ENCODE data around the gene OVOL2.
"Not testable (repeated sequence)": the region's sequence is repeated elsewhere in the genome, so short reads cannot be mapped to it uniquely, and the experiment has no call there.

The OVOL2 gene

GRCh38 chr20:18057101-18057993 is at the start of gene OVOL2:
OVOL2 (minus strand) TSS chr20:18057916; CDS start chr20:18057634, 282 bp downstream.
- DNase-seq, result no peak

- no peak for DNase-seq
These were observed 45.8 kb upstream of the OVOL2 start for GRCh38 chr20:18103497-18103896.

- no peak for DNase-seq
These were observed 43.6 kb upstream of the OVOL2 start for GRCh38 chr20:18101125-18101810.

DNA sequence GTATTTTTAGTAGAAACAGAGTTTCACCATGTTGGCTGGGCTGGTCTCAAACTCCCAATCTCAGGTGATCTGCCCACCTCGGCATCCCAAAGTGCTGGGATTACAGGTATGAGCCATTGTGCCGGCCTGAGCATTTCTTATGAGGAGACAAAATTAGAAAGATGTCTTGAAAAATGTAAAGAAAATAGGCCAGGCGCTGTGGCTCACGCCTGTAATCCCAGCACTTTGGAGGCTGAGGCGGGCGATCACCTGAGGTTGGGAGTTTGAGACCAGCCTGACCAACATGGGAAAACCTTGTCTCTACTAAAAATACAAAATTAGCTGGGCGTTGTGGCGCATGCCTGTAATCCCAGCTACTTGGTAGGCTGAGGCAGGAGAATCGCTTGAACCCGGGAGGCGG is 42.9 kb upstream of the OVOL2 start:
- not testable (repeated sequence) for DNase-seq

- DNase-seq, result no peak
These were observed 36.5 kb upstream of the OVOL2 start for GRCh38 chr20:18094191-18094590.

- no peak for DNase-seq
These were observed 35.7 kb upstream of the OVOL2 start for GRCh38 chr20:18093388-18093787.

DNA sequence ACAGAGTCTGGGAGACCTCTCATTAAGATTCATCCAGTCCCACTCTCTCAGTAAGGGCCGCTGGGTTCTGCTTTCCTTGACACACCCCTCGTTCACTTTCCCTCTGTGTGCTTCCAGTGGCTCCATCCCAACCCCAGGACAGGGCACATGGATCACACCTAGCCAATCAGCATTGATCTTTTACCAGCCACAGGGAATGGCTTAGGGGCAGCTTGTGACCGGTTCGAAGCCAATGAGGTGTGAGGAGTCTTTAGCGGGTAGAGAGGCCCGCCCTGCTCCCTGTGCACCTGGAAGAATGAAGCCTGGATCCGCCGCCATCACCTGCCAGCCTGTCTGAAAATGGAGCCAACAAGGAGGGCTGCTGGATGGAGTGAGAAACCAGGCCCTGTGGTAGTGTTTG is 35.2 kb upstream of the OVOL2 start:
- DNase-seq, result no peak

DNA sequence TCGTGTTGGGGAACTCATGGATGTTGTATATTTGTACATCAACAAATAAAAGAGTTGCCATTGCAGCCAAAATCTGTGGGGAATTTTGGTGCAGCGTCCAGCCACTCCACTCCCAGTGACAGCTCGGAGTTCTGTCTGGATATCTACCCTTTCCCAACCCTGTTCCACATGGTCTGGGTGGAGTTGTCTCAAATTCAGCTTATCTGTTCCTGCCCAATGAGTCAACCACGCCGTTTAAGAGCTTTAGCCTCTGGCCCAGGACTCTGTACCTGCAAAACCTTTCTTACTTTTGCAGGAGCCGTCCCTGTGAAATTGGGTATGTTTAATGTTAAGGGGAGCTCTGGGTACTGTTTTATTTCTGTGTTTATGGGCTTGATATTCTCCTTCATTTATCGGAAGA is 33.9 kb upstream of the OVOL2 start:
- no peak for DNase-seq

- no peak for DNase-seq
These were observed 32.8 kb upstream of the OVOL2 start for GRCh38 chr20:18090477-18090876.

DNA sequence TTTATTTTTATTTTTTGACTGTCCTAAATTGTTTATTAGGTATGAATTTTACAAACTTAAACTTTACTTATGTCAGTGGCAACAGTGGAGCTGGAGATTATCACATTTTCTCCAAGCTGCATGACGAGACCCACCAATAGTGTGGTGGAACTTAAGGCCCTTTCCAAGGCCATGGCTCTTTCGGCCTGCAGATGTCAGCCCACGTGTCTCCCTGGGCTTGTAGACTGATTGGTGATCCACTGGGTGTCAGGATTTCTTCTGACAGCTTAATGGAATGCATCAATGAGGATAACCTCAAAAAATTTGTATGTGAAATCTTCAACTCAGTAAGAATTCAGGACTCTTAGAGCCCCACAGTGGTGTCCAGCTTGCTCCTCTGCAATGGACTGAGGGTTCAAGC is 32.3 kb upstream of the OVOL2 start:
- DNase-seq, result no peak

GRCh38 chr20:18088841-18089240 is 31.1 kb upstream of the OVOL2 start:
- not testable (repeated sequence) for DNase-seq

DNA sequence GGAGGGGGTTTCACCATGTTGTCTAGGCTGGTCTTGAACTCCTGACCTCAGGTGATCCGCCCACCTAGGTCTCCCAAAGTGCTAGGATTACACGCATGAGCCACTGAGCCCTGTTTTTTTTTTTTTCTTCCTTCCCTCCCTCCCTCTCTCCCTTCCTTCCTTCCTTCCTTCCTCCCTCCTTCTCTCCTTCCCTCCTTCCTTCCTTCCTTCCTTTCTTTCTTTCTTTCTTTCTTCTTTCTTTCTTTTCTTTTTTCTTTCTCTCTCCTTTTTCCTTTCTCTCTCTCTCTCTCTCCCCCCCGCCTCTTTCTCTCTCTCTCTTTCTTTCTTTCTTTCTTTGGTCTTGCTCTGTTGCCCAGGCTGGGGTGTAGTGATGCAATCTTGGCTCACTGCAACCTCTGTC is 30.6 kb upstream of the OVOL2 start:
- DNase-seq, result not testable (repeated sequence)

DNA sequence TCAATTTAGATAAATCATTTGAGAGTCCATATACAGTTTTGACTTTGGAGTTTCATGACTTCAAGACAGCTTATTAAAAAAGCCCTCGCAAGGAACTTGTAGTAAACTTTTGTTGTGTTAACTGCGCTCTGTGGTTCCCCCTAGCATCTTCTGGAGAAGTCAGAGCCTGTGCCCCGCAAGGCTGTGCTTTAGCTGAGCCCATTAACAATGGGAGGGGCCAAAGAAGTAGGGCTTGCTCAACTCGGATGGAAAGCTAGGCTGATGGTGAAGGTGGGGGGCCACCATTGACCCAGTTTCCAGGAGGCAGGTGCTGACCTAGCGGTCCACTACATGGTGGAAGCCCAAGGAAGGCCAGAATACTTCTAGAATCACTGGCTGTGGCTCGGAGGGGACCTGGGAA is 29.3 kb upstream of the OVOL2 start:
- DNase-seq, result no peak

DNA sequence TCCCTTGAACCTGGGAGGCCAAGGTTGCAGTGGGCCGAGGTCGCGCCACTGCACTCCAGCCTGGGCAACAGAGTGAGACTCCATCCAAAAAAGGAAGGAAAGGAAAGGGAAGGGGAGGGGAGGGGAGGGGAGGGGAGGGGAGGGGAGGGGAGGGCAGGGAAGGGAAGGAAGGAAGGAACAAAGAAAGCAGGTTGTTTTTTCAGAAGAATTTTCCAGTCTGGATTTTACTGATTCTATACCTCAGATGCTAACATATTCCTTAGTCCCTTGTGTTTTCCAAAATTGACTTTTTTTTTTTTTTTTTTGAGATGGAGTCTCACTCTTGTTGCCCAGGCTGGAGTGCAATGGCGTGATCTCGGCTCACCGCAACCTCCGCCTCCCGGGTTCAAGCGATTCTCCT is 23.1 kb upstream of the OVOL2 start:
- DNase-seq, result not testable (repeated sequence)

GRCh38 chr20:18079756-18080353 is 22.1 kb upstream of the OVOL2 start:
- DNase-seq, result no peak

- no peak for DNase-seq
These were observed 19.4 kb upstream of the OVOL2 start for GRCh38 chr20:18077157-18077556.

DNA sequence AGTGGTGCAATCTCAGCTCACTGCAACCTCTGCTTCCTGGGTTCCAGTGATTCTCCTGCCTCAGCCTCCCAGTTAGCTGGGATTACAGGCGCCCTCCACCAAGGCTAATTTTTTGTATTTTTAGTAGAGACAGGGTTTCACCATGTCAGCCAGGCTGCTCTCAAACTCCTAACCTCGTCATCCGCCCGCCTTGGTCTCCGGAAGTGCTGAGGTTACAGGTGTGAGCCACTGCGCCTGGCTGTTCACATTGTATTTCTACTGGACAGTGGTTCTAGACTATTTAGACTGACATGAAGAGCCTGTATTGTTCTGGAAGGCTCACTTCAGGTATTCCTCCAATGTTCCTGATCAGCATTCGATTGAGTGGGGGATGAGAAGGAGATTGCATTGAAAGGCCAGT is 14.8 kb upstream of the OVOL2 start:
- no peak for DNase-seq

DNA sequence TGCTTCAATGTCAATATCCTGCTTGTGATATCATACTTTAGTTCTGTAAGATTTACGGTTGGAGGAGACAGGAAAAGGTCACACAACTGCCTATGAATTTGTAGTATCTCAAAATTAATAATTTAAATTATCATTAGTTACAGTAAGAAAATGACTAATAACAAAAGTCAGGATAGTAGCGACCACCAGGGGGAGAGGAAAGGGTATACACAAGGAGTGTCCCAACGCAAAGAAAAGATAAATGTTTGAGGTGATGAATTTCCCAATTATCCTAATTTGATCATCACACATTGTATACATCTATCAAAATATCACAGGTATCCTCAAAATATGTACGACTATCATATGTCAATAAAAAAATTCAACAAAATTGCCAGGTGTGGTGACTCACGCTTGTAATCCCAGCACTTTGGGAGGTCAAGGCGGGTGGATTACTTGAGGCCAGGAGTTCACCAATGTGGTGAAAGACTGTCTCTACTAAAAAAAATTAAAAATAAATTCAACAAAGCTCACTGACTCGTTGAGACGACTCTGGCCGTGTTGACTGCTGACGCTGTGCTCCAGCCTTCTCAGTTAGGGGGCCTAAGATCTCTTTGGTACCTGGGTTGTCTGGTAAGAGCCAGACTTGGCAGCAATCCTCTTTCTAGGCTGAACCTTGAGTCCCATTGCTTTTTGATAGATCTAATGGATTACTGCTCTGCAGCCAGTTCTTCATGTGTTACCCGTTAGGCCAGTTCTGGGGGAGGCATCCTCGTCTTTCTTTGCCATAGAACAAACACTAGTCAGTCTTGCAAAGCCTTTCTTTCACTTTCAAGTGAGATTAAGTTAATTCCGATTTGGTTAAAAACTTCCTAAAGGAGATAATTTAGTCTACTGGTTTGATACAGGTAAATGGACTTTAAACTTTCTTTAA is 9.0 kb upstream of the OVOL2 start:
- no peak for DNase-seq

- DNase-seq, result no peak
These were observed 6.0 kb upstream of the OVOL2 start for GRCh38 chr20:18063676-18064075.

DNA sequence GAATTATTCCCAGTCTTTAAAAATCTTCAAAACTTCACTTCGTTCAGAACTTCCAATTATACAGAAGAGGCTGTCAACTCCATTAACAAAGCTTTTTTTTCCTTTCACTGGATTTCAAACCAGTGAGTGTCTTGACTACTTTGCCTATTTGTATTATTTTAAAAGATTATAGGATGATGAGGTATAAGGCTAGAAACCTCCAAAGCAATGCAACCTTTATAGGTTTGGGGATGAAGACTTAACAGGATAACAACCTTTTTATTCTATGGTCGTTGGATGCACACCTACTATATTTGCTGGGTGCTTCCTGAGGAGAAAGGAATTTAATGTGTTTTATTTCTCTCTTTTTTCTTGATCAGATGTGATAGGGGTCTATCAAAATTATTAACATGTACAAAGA is 1.9 kb upstream of the OVOL2 start:
- DNase-seq, result no peak

DNA sequence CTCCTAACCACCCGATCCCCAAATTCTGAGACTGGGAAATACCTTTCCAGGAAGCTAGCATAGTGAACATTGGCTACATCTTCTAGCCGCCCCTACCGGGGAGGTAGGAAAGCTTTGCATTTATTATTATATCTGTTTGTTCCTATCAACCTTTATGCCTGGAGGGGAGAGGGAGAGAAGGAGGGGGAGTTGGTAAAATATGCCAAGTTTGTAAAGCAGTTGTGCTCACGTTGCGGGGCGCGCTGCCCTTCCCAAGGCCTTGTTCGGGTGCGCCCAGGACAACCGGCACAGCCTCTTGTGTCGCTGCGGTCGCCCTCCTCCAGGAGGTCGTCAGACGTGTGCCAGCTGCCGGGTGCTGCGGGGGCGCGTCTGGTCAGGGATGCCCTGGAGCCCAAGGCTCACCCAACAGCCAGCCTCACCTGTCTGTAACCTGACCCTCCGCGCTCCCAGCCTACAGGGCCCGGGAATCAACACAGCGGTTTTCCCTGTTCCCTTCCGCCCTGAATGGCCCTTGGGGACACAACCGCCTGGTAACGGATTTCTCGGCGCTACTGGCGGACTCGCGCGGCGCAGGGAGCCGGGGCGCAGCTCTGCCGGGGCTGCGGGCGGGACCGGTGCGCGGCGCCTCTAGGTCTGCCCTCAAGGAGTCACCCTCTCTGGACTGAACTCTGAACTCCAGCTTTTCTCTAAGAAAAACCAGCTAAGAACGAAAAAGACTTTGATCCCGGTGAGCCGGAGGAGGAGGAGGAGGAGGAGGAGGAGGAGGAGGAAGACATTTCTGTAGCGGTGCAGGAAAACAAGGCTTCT is 1.1 kb upstream of the OVOL2 start:
- no peak for DNase-seq

DNA sequence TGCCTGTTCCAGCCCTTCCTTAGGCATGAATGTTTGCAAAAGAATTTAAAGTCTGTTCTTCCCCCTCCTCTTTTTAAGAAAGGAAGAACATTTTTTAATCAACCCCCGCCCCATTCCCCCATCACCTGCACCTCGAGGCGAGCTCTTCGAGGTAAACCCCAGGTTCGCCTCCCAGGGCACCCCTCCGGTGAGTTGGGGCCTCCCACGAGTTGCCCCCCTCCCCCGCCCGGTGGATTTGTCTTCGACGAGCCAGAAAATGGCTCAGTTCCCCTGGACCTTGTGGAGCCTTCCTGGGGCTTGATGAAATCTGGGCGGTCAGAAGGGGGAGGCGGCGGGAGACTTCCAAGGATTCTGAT is 256 bp upstream of the OVOL2 start:
- DNase-seq, result no peak

Measured in activated CD4-positive, alpha-beta T cell treated with anti-CD3 and anti-CD28 coated beads for 4 hours (primary cell).